H9 (cell line): ENCODE measurements around the gene DTNBP1. TPM values are rescaled to one million over a fixed set of nuclear protein-coding genes. Genes with fewer than 3 reads are reported as not detected.

Source experiments
- DNase-seq: peaks from one replicate; pipeline ENCODE4 v3.0.0-alpha.2; 2017
- H2AFZ ChIP-seq: one replicate; pipeline ENCODE4 v1.6.1; 2013; ENCODE audit warnings: mild to moderate bottlenecking, low read length, control low read depth, moderate library complexity
- H2AK5ac ChIP-seq: 2 replicates; pipeline ENCODE4 v1.6.1; 2013; ENCODE audit warnings: low read length, control low read depth, mixed read lengths; ENCODE audit not compliant: insufficient read length
- H2BK120ac ChIP-seq: one replicate; pipeline ENCODE4 v1.6.1; 2013; ENCODE audit warnings: low read depth, mild to moderate bottlenecking, low read length, control low read depth, inconsistent platforms; ENCODE audit not compliant: poor library complexity, severe bottlenecking
- H2BK12ac ChIP-seq: 2 replicates; pipeline ENCODE4 v1.6.1; 2013; ENCODE audit warnings: low read length, control low read depth, mixed read lengths, low read depth; ENCODE audit not compliant: insufficient read length
- H2BK15ac ChIP-seq: 2 replicates; pipeline ENCODE4 v1.6.1; 2013; ENCODE audit warnings: low read depth, low read length, control low read depth
- H2BK20ac ChIP-seq: one replicate; pipeline ENCODE4 v1.6.1; 2013; ENCODE audit warnings: low read depth, mild to moderate bottlenecking, low read length, control low read depth, inconsistent platforms; ENCODE audit not compliant: poor library complexity, severe bottlenecking
- H2BK5ac ChIP-seq: 2 replicates; pipeline ENCODE4 v1.6.1; 2013; ENCODE audit warnings: low read length, control low read depth, mixed read lengths; ENCODE audit not compliant: insufficient read length
- H3K14ac ChIP-seq: 2 replicates; pipeline ENCODE4 v1.6.1; 2013; ENCODE audit warnings: low read length, control low read depth; ENCODE audit not compliant: insufficient read depth
- H3K18ac ChIP-seq: 2 replicates; pipeline ENCODE4 v1.6.1; 2013; ENCODE audit warnings: low read depth, mild to moderate bottlenecking, mixed read lengths, low read length, control low read depth; ENCODE audit not compliant: insufficient read length
- H3K23ac ChIP-seq: 2 replicates; pipeline ENCODE4 v1.6.1; 2013; ENCODE audit warnings: low read length, control low read depth, mixed read lengths, low read depth; ENCODE audit not compliant: insufficient read length
- H3K23me2 ChIP-seq: 2 replicates; pipeline ENCODE4 v1.6.1; 2013; ENCODE audit warnings: low read depth, mild to moderate bottlenecking, mixed read lengths, low read length, control low read depth; ENCODE audit not compliant: insufficient read length, poor library complexity, severe bottlenecking
- H3K27ac ChIP-seq: 2 replicates; pipeline ENCODE4 v1.5.1; 2013; ENCODE audit warnings: low read length, control low read depth, mixed read lengths, low read depth; ENCODE audit not compliant: insufficient read length
- H3K27me3 ChIP-seq: 2 replicates; pipeline ENCODE4 v1.6.1; 2013; ENCODE audit warnings: low read length, control low read depth, inconsistent platforms; ENCODE audit not compliant: insufficient read depth
- H3K4ac ChIP-seq: 2 replicates; pipeline ENCODE4 v1.6.1; 2013; ENCODE audit warnings: low read depth, mild to moderate bottlenecking, control low read depth, inconsistent platforms, low read length, moderate library complexity
- H3K4me1 ChIP-seq: 2 replicates; pipeline ENCODE4 v1.6.1; 2013; ENCODE audit warnings: low read length, control low read depth, inconsistent platforms; ENCODE audit not compliant: insufficient read depth
- H3K4me2 ChIP-seq: 2 replicates; pipeline ENCODE4 v1.6.1; 2013; ENCODE audit warnings: low read length, control low read depth, mixed read lengths; ENCODE audit not compliant: insufficient read length, insufficient read depth
- H3K56ac ChIP-seq: 2 replicates; pipeline ENCODE4 v1.6.1; 2013; ENCODE audit warnings: low read depth, mild to moderate bottlenecking, mixed read lengths, low read length, control low read depth; ENCODE audit not compliant: insufficient read length
- H3K79me1 ChIP-seq: 2 replicates; pipeline ENCODE4 v1.6.1; 2013; ENCODE audit warnings: low read depth, mild to moderate bottlenecking, moderate library complexity, low read length, control low read depth, inconsistent platforms; ENCODE audit not compliant: insufficient read depth, poor library complexity, severe bottlenecking
- H3K79me2 ChIP-seq: 2 replicates; pipeline ENCODE4 v1.6.1; 2013; ENCODE audit warnings: low read length, control low read depth, inconsistent platforms; ENCODE audit not compliant: insufficient read depth
- H3K9ac ChIP-seq: 2 replicates; pipeline ENCODE4 v1.6.1; 2013; ENCODE audit warnings: low read length, control low read depth, mixed read lengths; ENCODE audit not compliant: insufficient read length; ENCODE audit errors: extremely low read depth
- H3K9me3 ChIP-seq: one replicate; pipeline ENCODE4 v1.6.1; 2013; ENCODE audit warnings: low read depth, low read length, inconsistent platforms; ENCODE audit not compliant: control insufficient read depth
- H3T11ph ChIP-seq: one replicate; pipeline ENCODE4 v1.6.1; 2013; ENCODE audit warnings: mild to moderate bottlenecking, low read length, control low read depth, inconsistent platforms
- H4K20me1 ChIP-seq: one replicate; pipeline ENCODE4 v1.6.1; 2013; ENCODE audit not compliant: control insufficient read depth, insufficient read length, insufficient read depth
- H4K5ac ChIP-seq: 2 replicates; pipeline ENCODE4 v1.6.1; 2013; ENCODE audit warnings: low read depth, mild to moderate bottlenecking, mixed read lengths, low read length, control low read depth; ENCODE audit not compliant: insufficient read length
- H4K8ac ChIP-seq: replicated peaks from 2 replicates; pipeline ENCODE4 v1.6.1; 2013; ENCODE audit warnings: low read length, control low read depth, mixed read lengths, low read depth; ENCODE audit not compliant: insufficient read length
- H4K91ac ChIP-seq: 2 replicates; pipeline ENCODE4 v1.6.1; 2013; ENCODE audit warnings: low read depth, mild to moderate bottlenecking, moderate library complexity, mixed read lengths, low read length, control low read depth; ENCODE audit not compliant: insufficient read length
- H3K27ac Mint-ChIP-seq, 3 experiments: 2 replicates in 2 of 3; 3 replicates in 1 of 3; pipeline ENCODE4 v1.8.0; 2020 to 2021; ENCODE audit warnings: mixed read lengths in 3 of 3, mild to moderate bottlenecking in 1 of 3, moderate library complexity in 1 of 3
- H3K27me3 Mint-ChIP-seq: 2 replicates; pipeline ENCODE4 v1.8.0; 2021; ENCODE audit warnings: low read depth, mild to moderate bottlenecking, moderate library complexity, mixed read lengths
- H3K36me3 Mint-ChIP-seq, 3 experiments: 2 replicates in 2 of 3; 3 replicates in 1 of 3; pipeline ENCODE4 v1.8.0; 2020 to 2021; ENCODE audit warnings: low read depth in 3 of 3, mixed read lengths in 3 of 3; ENCODE audit not compliant: insufficient read depth in 1 of 3
- H3K4me1 Mint-ChIP-seq, 2 experiments: 2 replicates each; pipeline ENCODE4 v1.8.0; 2020; ENCODE audit warnings: mixed read lengths in 2 of 2
- H3K4me3 Mint-ChIP-seq, 2 experiments: 2 replicates in 1 of 2; 3 replicates in 1 of 2; pipeline ENCODE4 v1.8.0; 2020 to 2021; ENCODE audit warnings: mild to moderate bottlenecking in 2 of 2, mixed read lengths in 2 of 2, moderate library complexity in 1 of 2
- H3K9me3 Mint-ChIP-seq, 2 experiments: 2 replicates in 1 of 2; 3 replicates in 1 of 2; pipeline ENCODE4 v1.8.0; 2020; ENCODE audit warnings: mild to moderate bottlenecking in 2 of 2, mixed read lengths in 2 of 2, moderate library complexity in 1 of 2
- WGBS: extraction: QIAGEN DNeasy Blood & Tissue Kit; methylation state at CpG from one replicate; pipeline ENCODE4 v1.1.7; 2013; ENCODE audit warnings: missing lambda C conversion rate, low lambda C conversion rate, mixed read lengths; ENCODE audit not compliant: insufficient read length; ENCODE audit errors: extremely low coverage; 5-methylcytosine and 5-hydroxymethylcytosine counted together
- total RNA-seq: library from RNA; stranded (reverse); gene quantifications from 2 replicates; pipeline ENCODE4 v1.2.1, GENCODE V29; 2021
- TF ChIP-seq, protein P1 (sequence below): fragments of 200-600 bp; sonication (generic); conservative IDR thresholded peaks from 3 replicates; pipeline ENCODE4 v1.8.0; 2021; ENCODE audit warnings: antibody characterized with exemption, mild to moderate bottlenecking

DTNBP1 gene
- total RNA-seq, 1 experiment from 2014 or later: 12.9 TPM

DNA sequence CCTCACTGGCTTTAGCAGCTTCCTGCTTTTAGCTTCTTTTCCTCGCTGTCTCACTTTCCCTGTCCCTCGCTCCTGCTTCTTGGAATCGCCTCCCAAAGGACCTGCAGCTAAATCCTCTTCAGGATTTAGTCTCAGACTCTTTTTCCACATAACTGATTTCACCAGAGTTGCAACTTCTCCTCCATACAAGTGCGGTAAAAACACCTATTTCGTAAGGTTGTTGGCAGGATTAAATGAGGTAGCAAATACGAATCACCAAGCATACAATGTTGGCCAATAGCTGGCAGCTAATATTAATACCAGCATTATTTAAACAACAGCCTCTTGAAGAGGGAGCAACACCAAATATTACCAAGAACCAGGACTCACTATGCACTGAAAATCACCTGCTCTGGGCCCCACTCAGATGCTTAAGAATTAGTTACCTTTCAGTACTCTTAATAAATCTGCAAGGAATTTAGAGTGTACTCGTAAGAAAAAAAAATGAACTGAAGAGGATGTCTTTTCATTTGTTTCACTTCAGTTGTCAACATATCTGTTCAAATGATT is 123.0 kb downstream of the DTNBP1 start:
- H4K8ac ChIP-seq: no peak overlapping the region
- Mint-ChIP-seq H3K27ac (0 out of 7 replicates have a peak overlapping the region, but pooled peaks of 1 of the 3 experiments have one; percentile 12), H3K4me1 (0 out of 4 replicates have a peak, but pooled peaks cover 0 to 2% of the 10 kb centered on the region in 2 experiments), H3K9me3 (peaks cover 3 to 14% of the 10 kb centered on the region in 2 experiments; a peak in 4 of 5 replicates), H3K4me3 (no peak overlapping the region), H3K36me3 (peaks cover 7 to 9% (median 7%) of the 10 kb centered on the region in 3 experiments; a peak in 6 of 7 replicates), H3K27me3 (no peaks in the 10 kb centered on the region)
- H2AK5ac ChIP-seq: no peak overlapping the region
- H4K20me1 ChIP-seq: no peaks in the 10 kb centered on the region
- H3K4me2 ChIP-seq: no peak overlapping the region
- H2BK15ac ChIP-seq: no peak overlapping the region
- WGBS: no CpG with 5 or more reads among the region's 7 CpGs
- no peak overlapping the region for H2BK5ac ChIP-seq
- no peak overlapping the region for H2BK20ac ChIP-seq
- H2AFZ ChIP-seq: no peak overlapping the region
- H3K79me1 ChIP-seq: no peaks in the 10 kb centered on the region
- no peaks in the 10 kb centered on the region for H3K27me3 ChIP-seq
- no peaks in the 10 kb centered on the region for H3K4me1 ChIP-seq
- no peak overlapping the region for H3K27ac ChIP-seq
- H3T11ph ChIP-seq: no peak overlapping the region
- H2BK120ac ChIP-seq: no peak overlapping the region
- TF ChIP-seq, protein P1, sequence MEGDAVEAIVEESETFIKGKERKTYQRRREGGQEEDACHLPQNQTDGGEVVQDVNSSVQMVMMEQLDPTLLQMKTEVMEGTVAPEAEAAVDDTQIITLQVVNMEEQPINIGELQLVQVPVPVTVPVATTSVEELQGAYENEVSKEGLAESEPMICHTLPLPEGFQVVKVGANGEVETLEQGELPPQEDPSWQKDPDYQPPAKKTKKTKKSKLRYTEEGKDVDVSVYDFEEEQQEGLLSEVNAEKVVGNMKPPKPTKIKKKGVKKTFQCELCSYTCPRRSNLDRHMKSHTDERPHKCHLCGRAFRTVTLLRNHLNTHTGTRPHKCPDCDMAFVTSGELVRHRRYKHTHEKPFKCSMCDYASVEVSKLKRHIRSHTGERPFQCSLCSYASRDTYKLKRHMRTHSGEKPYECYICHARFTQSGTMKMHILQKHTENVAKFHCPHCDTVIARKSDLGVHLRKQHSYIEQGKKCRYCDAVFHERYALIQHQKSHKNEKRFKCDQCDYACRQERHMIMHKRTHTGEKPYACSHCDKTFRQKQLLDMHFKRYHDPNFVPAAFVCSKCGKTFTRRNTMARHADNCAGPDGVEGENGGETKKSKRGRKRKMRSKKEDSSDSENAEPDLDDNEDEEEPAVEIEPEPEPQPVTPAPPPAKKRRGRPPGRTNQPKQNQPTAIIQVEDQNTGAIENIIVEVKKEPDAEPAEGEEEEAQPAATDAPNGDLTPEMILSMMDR: no peak
- no peak overlapping the region for H3K18ac ChIP-seq
- H3K9ac ChIP-seq: no peak overlapping the region
- no peaks in the 10 kb centered on the region for H3K79me2 ChIP-seq
- no peaks in the 10 kb centered on the region for H3K9me3 ChIP-seq
- H3K4ac ChIP-seq: no peak overlapping the region
- no peak for DNase-seq
- H3K14ac ChIP-seq: no peak overlapping the region
- H4K5ac ChIP-seq: no peak overlapping the region
- H2BK12ac ChIP-seq: no peak overlapping the region
- H3K23me2 ChIP-seq: no peaks in the 10 kb centered on the region
- no peak overlapping the region for H3K23ac ChIP-seq
- no peak overlapping the region for H3K56ac ChIP-seq
- no peak overlapping the region for H4K91ac ChIP-seq
